H1 (cell line): Measurements from ENCODE around the gene SBF2. TPM values are rescaled to one million over a fixed set of nuclear protein-coding genes. Genes with fewer than 3 reads are reported as not detected.
A peak's percentile ranks its signal among the peaks of the same experiment; 100 is the strongest.

Experiments
- CTCF ChIA-PET: fragments of 300-600 bp; sonication (Branson Sonifier 250); formaldehyde crosslinking; loops from one replicate; lab custom pipeline; 2021; ENCODE audit not compliant: partially characterized antibody; lab: Charles Lee
- POLR2A ChIA-PET: fragments of 300-600 bp; sonication (Branson Sonifier 250); formaldehyde crosslinking; loops from one replicate; lab custom pipeline; 2021; ENCODE audit warnings: inconsistent platforms; ENCODE audit not compliant: partially characterized antibody; lab: Charles Lee
- DNase-seq, 2 experiments: peaks; one replicate each; pipeline versions ENCODE4 v3.0.0 to v3.0.0-alpha.2; 2010 to 2022; ENCODE audit warnings: low spot score in 2 of 2, low read depth in 1 of 2, mixed read lengths in 1 of 2
- FAIRE-seq: peaks from 2 replicates; lab custom pipeline; 2011; peaks lifted over from hg19 to GRCh38; lab: Jason Lieb, UNC
- H2AFZ ChIP-seq: 2 replicates; pipeline ENCODE4 v1.8.1; 2012; ENCODE audit warnings: low read length, inconsistent platforms
- H2AK5ac ChIP-seq: 2 replicates; pipeline ENCODE4 v1.6.1; 2013; ENCODE audit warnings: low read depth, low read length
- H2BK120ac ChIP-seq: replicated peaks from 2 replicates; pipeline ENCODE3; 2013; ENCODE audit warnings: low read depth, low read length, inconsistent platforms
- H2BK12ac ChIP-seq: 2 replicates; pipeline ENCODE4 v1.6.1; 2013; ENCODE audit warnings: low read depth, low read length
- H2BK15ac ChIP-seq: 2 replicates; pipeline ENCODE4 v1.6.1; 2013; ENCODE audit warnings: low read length
- H2BK20ac ChIP-seq: 2 replicates; pipeline ENCODE4 v1.6.1; 2013; ENCODE audit warnings: low read length
- H2BK5ac ChIP-seq: 2 replicates; pipeline ENCODE4 v1.6.1; 2013; ENCODE audit warnings: low read depth, low read length
- H3K14ac ChIP-seq: 2 replicates; pipeline ENCODE4 v1.6.1; 2013; ENCODE audit warnings: inconsistent platforms; ENCODE audit not compliant: insufficient read length
- H3K18ac ChIP-seq: 2 replicates; pipeline ENCODE4 v1.6.1; 2013; ENCODE audit warnings: low read length; ENCODE audit errors: extremely low read depth
- H3K23ac ChIP-seq: 2 replicates; pipeline ENCODE4 v1.6.1; 2013; ENCODE audit warnings: inconsistent platforms; ENCODE audit not compliant: insufficient read length
- H3K23me2 ChIP-seq: 2 replicates; pipeline ENCODE4 v1.6.1; 2013; ENCODE audit warnings: low read depth, low read length
- H3K27ac ChIP-seq: 2 replicates; pipeline ENCODE4 v1.6.1; 2011; ENCODE audit warnings: low read depth, low read length, inconsistent platforms
- H3K27me3 ChIP-seq, 4 experiments: replicated peaks in 1 of 4; 1 replicate in 1 of 4; 2 replicates in 3 of 4; pipeline versions ENCODE4 v1.6.1 to v1.8.1; 2011 to 2013; ENCODE audit warnings: low read length in 3 of 4, mild to moderate bottlenecking in 3 of 4, inconsistent platforms in 2 of 4, mixed read lengths in 2 of 4, moderate library complexity in 1 of 4; ENCODE audit not compliant: control insufficient read depth in 3 of 4, insufficient read depth in 3 of 4; ENCODE audit errors: extremely low read depth in 1 of 4
- H3K36me3 ChIP-seq, 4 experiments: 2 replicates each; pipeline versions ENCODE4 v1.6.1 to v1.8.1; 2011 to 2013; ENCODE audit warnings: mild to moderate bottlenecking in 4 of 4, low read length in 3 of 4, moderate library complexity in 2 of 4, control low read depth in 1 of 4, inconsistent platforms in 1 of 4; ENCODE audit not compliant: insufficient read depth in 4 of 4, control insufficient read depth in 2 of 4
- H3K4ac ChIP-seq: replicated peaks from 2 replicates; pipeline ENCODE3; 2013; ENCODE audit warnings: low read length, low read depth, mixed read lengths, inconsistent platforms; ENCODE audit not compliant: insufficient read length
- H3K4me1 ChIP-seq, 4 experiments: replicated peaks in 1 of 4; 1 replicate in 1 of 4; 2 replicates in 3 of 4; pipeline versions ENCODE4 v1.6.1 to v1.8.1; 2011 to 2013; ENCODE audit warnings: low read length in 3 of 4, inconsistent platforms in 2 of 4, mixed read lengths in 1 of 4; ENCODE audit not compliant: insufficient read depth in 4 of 4, control insufficient read depth in 3 of 4
- H3K4me2 ChIP-seq, 2 experiments: 2 replicates each; pipeline versions ENCODE4 v1.6.1 to v1.8.1; 2011 to 2013; ENCODE audit warnings: low read depth in 2 of 2, low read length in 2 of 2, control low read depth in 1 of 2, inconsistent platforms in 1 of 2, mild to moderate bottlenecking in 1 of 2; ENCODE audit not compliant: insufficient read depth in 1 of 2
- H3K4me3 ChIP-seq, 4 experiments: fragments of 200-600, 300-600 bp in 1 of 4; sonication (generic), shearing (Covaris generic), sonication (Bioruptor Twin) in 1 of 4; 2 replicates each; pipeline versions ENCODE4 v1.5.1 to v1.8.1; 2011 to 2016; ENCODE audit warnings: low read length in 4 of 4, low read depth in 3 of 4, control low read depth in 2 of 4, inconsistent platforms in 2 of 4, mild to moderate bottlenecking in 2 of 4, mixed read lengths in 1 of 4, moderate library complexity in 1 of 4; ENCODE audit not compliant: insufficient read depth in 2 of 4; ENCODE audit errors: extremely low read depth in 1 of 4
- H3K56ac ChIP-seq: replicated peaks from 2 replicates; pipeline ENCODE3; 2013; ENCODE audit warnings: low read depth, mild to moderate bottlenecking, mixed read lengths, low read length, inconsistent platforms; ENCODE audit not compliant: insufficient read length
- H3K79me1 ChIP-seq: 2 replicates; pipeline ENCODE4 v1.6.1; 2013; ENCODE audit warnings: low read depth, low read length, control low read depth
- H3K79me2 ChIP-seq, 2 experiments: 2 replicates each; pipeline versions ENCODE4 v1.6.1 to v1.8.1; 2012 to 2013; ENCODE audit warnings: low read length in 2 of 2, mild to moderate bottlenecking in 2 of 2, inconsistent platforms in 1 of 2; ENCODE audit not compliant: insufficient read depth in 2 of 2, control insufficient read depth in 1 of 2
- H3K9ac ChIP-seq, 4 experiments: replicated peaks in 1 of 4; 1 replicate in 1 of 4; 2 replicates in 3 of 4; pipeline versions ENCODE4 v1.6.1 to v1.8.1; 2011 to 2013; ENCODE audit warnings: low read depth in 3 of 4, low read length in 3 of 4, control low read depth in 2 of 4, mild to moderate bottlenecking in 2 of 4, moderate library complexity in 2 of 4, inconsistent platforms in 1 of 4; ENCODE audit errors: extremely low read depth in 1 of 4
- H3K9me3 ChIP-seq, 2 experiments: 2 replicates each; pipeline versions ENCODE4 v1.6.1 to v1.8.1; 2012 to 2013; ENCODE audit warnings: mild to moderate bottlenecking in 2 of 2, moderate library complexity in 2 of 2, control low read depth in 1 of 2, inconsistent platforms in 1 of 2, low read depth in 1 of 2, low read length in 1 of 2, mixed read lengths in 1 of 2; ENCODE audit not compliant: insufficient read depth in 2 of 2
- H4K20me1 ChIP-seq, 2 experiments: replicated peaks in 1 of 2; 2 replicates each; pipeline versions ENCODE3 to v1.8.1; 2011 to 2013; ENCODE audit warnings: inconsistent platforms in 2 of 2, low read length in 2 of 2, mild to moderate bottlenecking in 1 of 2; ENCODE audit not compliant: insufficient read depth in 2 of 2, control insufficient read depth in 1 of 2
- H4K5ac ChIP-seq: 2 replicates; pipeline ENCODE4 v1.6.1; 2013; ENCODE audit warnings: low read length, low read depth, mixed read lengths, inconsistent platforms; ENCODE audit not compliant: insufficient read length
- H4K8ac ChIP-seq: 2 replicates; pipeline ENCODE4 v1.8.0; 2013; ENCODE audit warnings: mild to moderate bottlenecking, moderate library complexity, low read length, inconsistent platforms; ENCODE audit not compliant: insufficient read depth; ENCODE audit errors: extremely low read depth
- H4K91ac ChIP-seq: replicated peaks from 2 replicates; pipeline ENCODE3; 2013; ENCODE audit warnings: low read length, mixed read lengths, inconsistent platforms; ENCODE audit not compliant: insufficient read length
- BRCA1 ChIP-seq: IDR thresholded peaks from 2 replicates; pipeline ENCODE4 v1.6.1; 2012; ENCODE audit warnings: low read depth, low read length, improper control_type of control experiment
- EZH2 ChIP-seq: fragments of 200-600 bp; sonication (generic); IDR thresholded peaks from 2 replicates; pipeline ENCODE4 v1.7.1; 2012; ENCODE audit warnings: low read depth, mild to moderate bottlenecking, moderate library complexity, low read length, inconsistent platforms; ENCODE audit not compliant: severe bottlenecking
- HDAC2 ChIP-seq, 2 experiments: fragments of 300-600 bp in 1 of 2; sonication (generic) in 1 of 2; IDR thresholded peaks; 2 replicates each; pipeline ENCODE4 v1.6.1; 2011 to 2012; ENCODE audit warnings: low read depth in 2 of 2, low read length in 2 of 2, mild to moderate bottlenecking in 2 of 2, moderate library complexity in 2 of 2, borderline replicate concordance in 1 of 2, inconsistent platforms in 1 of 2
- NRF1 ChIP-seq: IDR thresholded peaks from 2 replicates; pipeline ENCODE4 v1.6.1; 2011; ENCODE audit warnings: mild to moderate bottlenecking, low read depth, low read length, improper control_type of control experiment
- POLR2AphosphoS5 ChIP-seq: IDR thresholded peaks from 2 replicates; pipeline ENCODE4 v1.6.1; 2011; ENCODE audit warnings: low read depth, low read length
- RAD21 ChIP-seq, 2 experiments: IDR thresholded peaks in 1 of 2; conservative IDR thresholded peaks in 1 of 2; 2 replicates each; pipeline ENCODE4 v1.6.1; 2011; ENCODE audit warnings: low read depth in 2 of 2, low read length in 2 of 2, improper control_type of control experiment in 1 of 2, inconsistent platforms in 1 of 2, mild to moderate bottlenecking in 1 of 2, moderate library complexity in 1 of 2
- RXRA ChIP-seq: IDR thresholded peaks from 2 replicates; pipeline ENCODE4 v1.6.1; 2011; ENCODE audit warnings: low read depth, mild to moderate bottlenecking, low read length, moderate library complexity; ENCODE audit not compliant: insufficient read depth
- SP4 ChIP-seq: IDR thresholded peaks from 2 replicates; pipeline ENCODE4 v1.6.1; 2012; ENCODE audit warnings: low read length, inconsistent platforms
- SRF ChIP-seq: IDR thresholded peaks from 2 replicates; pipeline ENCODE4 v1.6.1; 2011; ENCODE audit warnings: mild to moderate bottlenecking, low read depth, low read length, moderate library complexity
- TAF7 ChIP-seq: optimal IDR thresholded peaks from 2 replicates; pipeline ENCODE3; 2011; ENCODE audit warnings: low read depth, mild to moderate bottlenecking, inconsistent platforms, low read length, moderate library complexity, borderline replicate concordance
- TBP ChIP-seq: IDR thresholded peaks from 2 replicates; pipeline ENCODE4 v1.6.1; 2011; ENCODE audit warnings: low read depth, low read length, improper control_type of control experiment
- WGBS, 2 experiments: shearing (Covaris generic) in 1 of 2; methylation state at CpG; one replicate each; pipeline versions ENCODE4 v1.1.6 to v1.1.7; 2013 to 2015; ENCODE audit warnings: low lambda C conversion rate in 2 of 2, mixed read lengths in 2 of 2, inconsistent platforms in 1 of 2, low coverage in 1 of 2, missing lambda C conversion rate in 1 of 2; ENCODE audit not compliant: insufficient replicate concordance in 2 of 2, insufficient coverage in 1 of 2, insufficient read length in 1 of 2; ENCODE audit errors: extremely low coverage in 1 of 2, missing lambda C conversion rate in 1 of 2; 5-methylcytosine and 5-hydroxymethylcytosine counted together
- polyA plus RNA-seq, 7 experiments: library from polyadenylated mRNA; depleted of rRNA in 3 of 7; stranded (reverse) in 5 of 7; unstranded in 2 of 7; fragments of >200 nt in 5 of 7; fragments of 200-250 nt in 2 of 7; gene quantifications; 1 replicate in 5 of 7; 2 replicates in 1 of 7; 4 replicates in 1 of 7; pipeline versions ENCODE4 v1.2.1 to v1.2.3, GENCODE V29; 2011 to 2013; ENCODE audit warnings: missing spikeins in 2 of 7, mixed read lengths in 2 of 7
- total RNA-seq: library from RNA; stranded (reverse); fragmentation: NEBNext Ultra II Directional; extraction: Animal tissue kit (Norgen Biotek cat#: 25700); gene quantifications from 2 replicates; pipeline ENCODE4 v1.2.1, GENCODE V29; 2021
- TF ChIP-seq, protein P1 (sequence below): IDR thresholded peaks from 2 replicates; pipeline ENCODE4 v1.6.1; 2011; ENCODE audit warnings: low read depth, mild to moderate bottlenecking, low read length; ENCODE audit not compliant: insufficient read depth

SBF2 gene
- total and polyA plus RNA-seq, 2 of the 8 experiments (the other 6 are each of a cell fraction or from before 2014, with no cell fraction given): 36.7 to 50.5 TPM

DNA sequence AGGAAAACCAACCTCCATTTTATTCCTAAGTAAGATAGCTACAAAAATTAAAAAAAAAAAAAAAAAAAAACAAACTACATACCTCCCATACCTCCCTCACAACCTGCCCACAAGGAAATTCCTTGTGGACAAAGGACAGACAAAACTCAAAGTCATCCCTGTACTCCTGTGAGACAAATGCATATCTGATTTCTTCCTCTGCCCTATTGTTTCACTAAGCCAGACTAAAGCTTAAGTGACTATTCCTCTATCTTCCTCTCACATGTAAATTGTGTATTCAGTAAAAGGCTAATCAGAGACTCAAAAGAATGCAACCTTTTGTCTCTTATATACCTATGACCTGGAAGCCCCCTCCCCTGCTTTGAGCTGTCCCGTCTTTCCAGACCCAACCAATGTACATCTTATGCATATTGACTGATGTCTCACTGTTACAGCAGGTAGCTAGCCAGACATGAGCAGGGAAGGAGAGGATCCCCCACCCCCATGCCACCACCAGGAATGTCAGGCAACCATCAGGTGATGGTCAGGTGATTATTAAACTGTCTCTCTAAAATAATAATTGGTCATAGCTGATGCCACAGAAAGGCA lies 289.4 kb downstream of the SBF2 start:
- no peak overlapping the region for H3K4ac ChIP-seq
- no peak overlapping the region for H3K14ac ChIP-seq
- CTCF ChIA-PET: interaction anchor here (0.5 to 1.7 kb wide), 5 partner anchors 9 to 724 kb away, joined by 3 to 5 read pairs (median 4); no protein-coding TSS in a partner anchor
- H2BK20ac ChIP-seq: peak overlapping the region; percentile 16; the same call in 1 of the 2 replicates
- DNase-seq (peak in 1 of 2 experiments; percentile 25), FAIRE-seq (no peak)
- H3K4me1 ChIP-seq: peaks cover 0 to 5% (median 3%) of the 10 kb centered on the region in 4 experiments; a peak in 3 of 7 replicates
- no peak overlapping the region for H4K91ac ChIP-seq
- no peak overlapping the region for H4K8ac ChIP-seq
- H2AK5ac ChIP-seq: no peak overlapping the region; the same call in 1 of the 2 replicates
- H2AFZ ChIP-seq: no peak overlapping the region
- 87% methylated on average over 1 of the region's 1 CpG; no CpG with 5 or more reads in 1 of the 2 experiments for WGBS, 2 experiments
- no peak overlapping the region for H3K56ac ChIP-seq
- H3K18ac ChIP-seq: peak overlapping the region; percentile 51; the same call in 1 of the 2 replicates
- no peak overlapping the region for H2BK15ac ChIP-seq
- H2BK12ac ChIP-seq: no peak overlapping the region
- no peaks in the 10 kb centered on the region for H3K27me3 ChIP-seq
- H3K23me2 ChIP-seq: no peaks in the 10 kb centered on the region
- H3K9ac ChIP-seq: no peak overlapping the region
- no peak overlapping the region for H4K5ac ChIP-seq
- H2BK5ac ChIP-seq: peak overlapping the region; percentile 36
- H3K27ac ChIP-seq: no peak overlapping the region
- H2BK120ac ChIP-seq: no peak overlapping the region
- H3K23ac ChIP-seq: no peak overlapping the region
- H3K36me3 ChIP-seq: peaks cover 0 to 5% (median 2%) of the 10 kb centered on the region in 4 experiments; a peak in 3 of 8 replicates
- H3K9me3 ChIP-seq: peaks cover 11 to 18% of the 10 kb centered on the region in 2 experiments
- H3K4me3 ChIP-seq: no peak overlapping the region
- no peaks in the 10 kb centered on the region for H3K79me1 ChIP-seq
- H3K4me2 ChIP-seq: no peak overlapping the region
- POLR2A ChIA-PET: interaction anchor here (0.6 to 0.8 kb wide), 2 partner anchors 10 to 304 kb away, joined by 3 read pairs; no protein-coding TSS in a partner anchor
- H4K20me1 ChIP-seq: no peaks in the 10 kb centered on the region
- H3K79me2 ChIP-seq: no peaks in the 10 kb centered on the region
- TF ChIP-seq HDAC2 (IDR thresholded peaks at IDR 0.05; ENCODE audit: borderline replicate concordance in 1 of 2, low read depth in 2 of 2, low read length in 2 of 2) (no peak), TBP (no peak), SRF (no peak), NRF1 (no peak), RXRA (no peak), RAD21 (IDR thresholded peaks at IDR 0.05 in 1 of 2, conservative IDR thresholded peaks at IDR 0.05 in 1 of 2; ENCODE audit: low read depth in 2 of 2, low read length in 2 of 2) (no peak), SP4 (no peak), TAF7 (no peak), EZH2 (no peak), BRCA1 (no peak), POLR2AphosphoS5 (no peak)
- TF ChIP-seq, protein P1, sequence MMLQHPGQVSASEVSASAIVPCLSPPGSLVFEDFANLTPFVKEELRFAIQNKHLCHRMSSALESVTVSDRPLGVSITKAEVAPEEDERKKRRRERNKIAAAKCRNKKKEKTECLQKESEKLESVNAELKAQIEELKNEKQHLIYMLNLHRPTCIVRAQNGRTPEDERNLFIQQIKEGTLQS: no peak
